GM20000 (cell line): ENCODE measurements around the gene CENPC.
A peak's percentile ranks its signal among the peaks of the same experiment; 100 is the strongest.

Experiments used
- DNase-seq: peaks from one replicate; pipeline ENCODE4 v3.0.0; 2012; ENCODE audit warnings: low spot score
- CTCF ChIP-seq: IDR thresholded peaks from 2 replicates; pipeline ENCODE4 v1.5.1; 2012; ENCODE audit warnings: mild to moderate bottlenecking, control low read depth; ENCODE audit errors: extremely low read depth, missing control alignments

CENPC gene

DNA sequence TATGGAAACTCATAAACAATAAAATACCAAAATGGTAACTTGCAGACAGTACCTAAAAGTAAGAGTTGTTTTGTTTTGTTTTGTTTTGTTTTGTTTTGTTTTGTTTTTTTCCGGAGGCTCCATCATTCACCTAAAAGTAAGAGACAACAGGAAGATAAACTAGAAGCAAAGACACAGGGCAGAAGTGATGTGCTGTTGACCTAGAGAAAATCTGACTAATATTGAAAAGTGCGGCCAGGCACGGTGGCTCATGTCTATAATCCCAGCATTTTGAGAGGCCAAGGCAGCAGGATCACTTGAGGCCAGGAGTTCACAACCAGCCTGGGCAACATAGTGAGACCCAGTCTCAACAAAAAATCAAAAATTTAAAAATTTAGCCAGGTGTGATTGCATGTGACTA, 5.6 kb upstream of the CENPC start:
- DNase-seq = no peak
- no peak for TF ChIP-seq CTCF

DNA sequence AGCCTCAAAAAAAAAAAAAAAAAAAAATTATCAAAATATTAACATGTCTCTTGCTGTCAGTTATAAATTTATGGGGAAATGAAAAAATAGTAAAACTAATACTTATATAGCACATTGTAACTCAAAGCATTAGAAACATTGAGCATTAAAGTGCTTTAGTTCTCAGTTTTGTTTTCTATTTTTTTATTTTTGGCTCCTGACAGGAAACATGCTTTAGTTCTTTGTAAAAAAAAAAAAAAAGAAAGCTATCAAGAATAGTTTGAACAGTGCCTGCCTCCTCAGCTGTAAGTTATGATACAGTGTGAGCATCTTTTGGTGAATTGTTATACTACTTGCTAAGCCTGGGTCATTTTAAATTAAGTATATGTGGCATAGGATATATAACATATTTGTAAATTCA, 5.1 kb upstream of the CENPC start:
- no peak for TF ChIP-seq CTCF
- DNase-seq = no peak

DNA sequence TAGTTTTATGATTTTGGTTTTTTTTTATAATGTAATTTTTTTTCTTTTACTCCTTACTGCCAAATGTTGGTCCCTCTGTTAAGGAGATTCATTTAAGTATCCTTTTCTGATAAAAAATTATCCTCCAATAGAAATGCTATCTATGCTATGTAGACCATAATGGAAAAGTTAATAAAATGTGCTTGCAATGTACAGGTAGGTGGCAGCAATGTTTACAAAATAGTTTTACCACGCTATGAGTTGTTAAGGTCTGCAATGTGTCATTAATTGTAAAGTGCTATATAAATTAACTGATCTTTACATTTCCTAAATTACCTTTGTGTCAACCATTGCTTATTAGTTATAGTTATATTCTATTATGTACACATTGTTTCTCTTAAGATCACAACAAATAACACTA, 3.8 kb upstream of the CENPC start:
- DNase-seq = peak; percentile 19
- peak; percentile 31 for TF ChIP-seq CTCF

- DNase-seq = no peak
- no peak for TF ChIP-seq CTCF
Measured at GRCh38 chr4:67546971-67547370, 1.7 kb upstream of the CENPC start.

DNA sequence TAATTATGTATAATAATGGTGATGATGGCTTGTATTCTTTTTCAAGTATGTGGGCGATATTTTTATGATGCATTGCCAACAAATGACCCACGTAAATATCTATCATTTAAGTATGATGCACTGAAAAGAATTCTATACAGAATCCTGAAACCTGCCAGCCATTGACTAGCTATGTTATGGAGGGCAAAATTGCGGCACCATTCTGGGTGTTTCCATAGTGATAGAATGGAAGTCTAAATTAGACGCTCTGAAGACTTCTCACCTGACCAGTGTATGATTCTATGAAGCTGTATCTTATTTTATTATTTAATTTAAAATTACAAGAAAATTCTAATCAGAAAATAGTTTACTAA, 677 bp upstream of the CENPC start:
- no peak for TF ChIP-seq CTCF
- DNase-seq = no peak

DNA sequence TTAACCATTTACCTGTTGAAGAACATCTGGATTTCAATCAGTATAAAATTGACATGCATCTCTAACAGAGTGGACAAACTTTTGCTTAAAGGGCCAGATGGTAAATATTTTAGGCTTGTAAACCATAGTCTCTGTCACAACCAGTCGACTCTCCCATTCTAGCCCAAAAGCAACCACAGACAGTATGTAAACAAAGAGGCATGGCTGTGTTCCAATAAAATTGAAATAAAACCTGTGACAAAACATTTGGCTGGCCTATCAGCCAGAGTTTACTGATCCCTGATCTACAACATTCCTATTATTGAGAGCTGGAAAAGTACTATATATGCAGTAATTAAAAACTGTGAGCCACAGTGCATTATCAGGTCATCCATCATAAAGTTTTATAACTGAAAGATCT, 3.2 kb downstream of the CENPC start:
- no peak for DNase-seq
- no peak for TF ChIP-seq CTCF

DNA sequence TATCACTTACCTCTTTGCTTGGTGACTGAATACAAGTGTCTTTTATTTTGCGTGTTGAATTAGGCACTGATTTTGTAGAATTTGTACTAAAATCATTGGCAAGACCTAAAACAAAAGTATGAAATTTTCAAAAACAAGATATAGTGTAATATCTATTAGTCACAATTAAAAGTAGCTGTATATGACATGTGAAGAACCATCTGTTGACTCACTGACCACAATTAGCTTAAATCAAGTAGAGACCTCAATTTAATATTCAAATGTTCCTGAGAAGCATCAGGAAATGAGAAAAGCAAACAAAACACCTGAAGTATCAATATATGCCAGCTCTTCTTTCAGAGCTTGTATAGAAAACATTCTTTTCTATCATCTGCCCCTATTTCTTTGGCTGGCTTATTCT, 5.5 kb downstream of the CENPC start:
- TF ChIP-seq CTCF = no peak

More for the DNA sequence above, 5.5 kb downstream of the CENPC start:
- no peak for DNase-seq
